ENCODE data around the gene PRSS33. TPM values are rescaled to one million over a fixed set of nuclear protein-coding genes. Genes with fewer than 3 reads are reported as not detected.

Gene PRSS33
- total and polyA plus RNA-seq, 7 donors = not detected

- Histone ChIP-seq H3K4me1 (no peaks in the 10 kb centered on the region), H3K27me3 (peaks cover 0 to 6% (median 0%) of the 10 kb centered on the region in 3 donors), H3K27ac (no peak overlapping the region), H3K36me3 (no peaks in the 10 kb centered on the region), H3K9me3 (no peaks in the 10 kb centered on the region), H3K4me3 (no peak overlapping the region)
- WGBS, 2 donors = 91 to 96% methylated on average over 6 of the region's 6 CpGs
- intact Hi-C loops (cut with DNase I) = no loop called here
- no peak for DNase-seq
- TF ChIP-seq CTCF (IDR thresholded peaks at IDR 0.05) (no peak), POLR2A (IDR thresholded peaks at IDR 0.05) (no peak), POLR2AphosphoS5 (IDR thresholded peaks at IDR 0.05) (no peak), EP300 (IDR thresholded peaks at IDR 0.05) (no peak)
Measured at GRCh38 chr16:2744711-2745110, 42.6 kb downstream of the PRSS33 start.

GRCh38 chr16:2743007-2743810 is 44.2 kb downstream of the PRSS33 start:
- TF ChIP-seq CTCF (IDR thresholded peaks at IDR 0.05) (no peak), POLR2A (IDR thresholded peaks at IDR 0.05) (no peak), POLR2AphosphoS5 (IDR thresholded peaks at IDR 0.05) (no peak), EP300 (IDR thresholded peaks at IDR 0.05) (no peak)
- Histone ChIP-seq H3K9me3 (no peaks in the 10 kb centered on the region), H3K4me1 (no peaks in the 10 kb centered on the region), H3K4me3 (no peak overlapping the region), H3K27me3 (peaks cover 0 to 21% (median 8%) of the 10 kb centered on the region in 3 donors), H3K27ac (no peak overlapping the region), H3K36me3 (no peaks in the 10 kb centered on the region)
- intact Hi-C loops (cut with DNase I) = no loop called here
- DNase-seq = no peak
- 88 to 89% methylated on average over 19 of the region's 19 CpGs for WGBS, 2 donors

GRCh38 chr16:2742323-2743006 is 44.9 kb downstream of the PRSS33 start:
- intact Hi-C loops (cut with DNase I) = no loop called here
- peak; percentile 53 for DNase-seq
- 95% methylated on average over 12 of the region's 12 CpGs for WGBS, 2 donors

GRCh38 chr16:2741168-2741567 is 46.2 kb downstream of the PRSS33 start:
- peaks cover 0 to 30% (median 27%) of the 10 kb centered on the region in 3 donors for H3K27me3 ChIP-seq
- H3K27ac ChIP-seq = no peak overlapping the region
- no peaks in the 10 kb centered on the region for H3K4me1 ChIP-seq
- no peaks in the 10 kb centered on the region for H3K36me3 ChIP-seq
- WGBS, 2 donors = 84 to 93% methylated on average over 4 of the region's 4 CpGs
- DNase-seq = no peak
- intact Hi-C loops (cut with DNase I) = no loop called here
- H3K9me3 ChIP-seq = no peaks in the 10 kb centered on the region
- TF ChIP-seq CTCF (IDR thresholded peaks at IDR 0.05) (no peak), POLR2A (IDR thresholded peaks at IDR 0.05) (no peak), POLR2AphosphoS5 (IDR thresholded peaks at IDR 0.05) (no peak)
- no peak overlapping the region for H3K4me3 ChIP-seq

More at GRCh38 chr16:2742323-2743006, 44.9 kb downstream of the PRSS33 start:
- H3K9me3 ChIP-seq = no peaks in the 10 kb centered on the region
- TF ChIP-seq CTCF (IDR thresholded peaks at IDR 0.05) = no peak
- TF ChIP-seq POLR2A (IDR thresholded peaks at IDR 0.05) = no peak
- no peak for TF ChIP-seq POLR2AphosphoS5 (IDR thresholded peaks at IDR 0.05)
- no peak for TF ChIP-seq EP300 (IDR thresholded peaks at IDR 0.05)
- no peak overlapping the region for H3K27ac ChIP-seq
- no peaks in the 10 kb centered on the region for H3K36me3 ChIP-seq
- no peaks in the 10 kb centered on the region for H3K4me1 ChIP-seq
- H3K4me3 ChIP-seq = no peak overlapping the region
- peaks cover 0 to 28% (median 16%) of the 10 kb centered on the region in 3 donors for H3K27me3 ChIP-seq
